Stimulated activated CD4-positive, alpha-beta T cell treated with anti-CD3 and anti-CD28 coated beads, Interleukin-4, amount 100 ng/mL, for 1 hour (primary cell): Measurements from ENCODE around the gene UBA6.
"Not testable (repeated sequence)": the region's sequence is repeated elsewhere in the genome, so short reads cannot be mapped to it uniquely, and the experiment has no call there.

Experiments
- DNase-seq: peaks from one replicate; pipeline ENCODE4 v3.0.0-alpha.2; 2020

Gene UBA6

GRCh38 chr4:67659065-67659464 is 41.9 kb downstream of the UBA6 start:
- DNase-seq, result no peak

- DNase-seq, result peak; percentile 10
Measured at GRCh38 chr4:67658302-67658701, 42.7 kb downstream of the UBA6 start.

- DNase-seq, result no peak
Measured at GRCh38 chr4:67651536-67651935, 49.4 kb downstream of the UBA6 start.

GRCh38 chr4:67638136-67638535 is 62.8 kb downstream of the UBA6 start:
- DNase-seq, result no peak

- DNase-seq, result not testable (repeated sequence)
Measured at GRCh38 chr4:67636978-67637377, 64.0 kb downstream of the UBA6 start.

GRCh38 chr4:67635331-67635730 is 65.6 kb downstream of the UBA6 start:
- DNase-seq, result no peak

GRCh38 chr4:67634741-67635140 is 66.2 kb downstream of the UBA6 start:
- DNase-seq, result no peak

GRCh38 chr4:67632492-67632891 is 68.5 kb downstream of the UBA6 start:
- no peak for DNase-seq

GRCh38 chr4:67624939-67625338 is 76.0 kb downstream of the UBA6 start:
- no peak for DNase-seq

GRCh38 chr4:67616478-67616877 is 84.5 kb downstream of the UBA6 start:
- DNase-seq, result no peak

GRCh38 chr4:67615119-67615518 is 85.8 kb downstream of the UBA6 start:
- DNase-seq, result no peak

GRCh38 chr4:67614186-67614585 is 86.8 kb downstream of the UBA6 start:
- no peak for DNase-seq

- DNase-seq, result no peak
Measured at GRCh38 chr4:67608027-67608426, 92.9 kb downstream of the UBA6 start.

GRCh38 chr4:67604749-67605148 is 96.2 kb downstream of the UBA6 start:
- no peak for DNase-seq

- no peak for DNase-seq
Measured at GRCh38 chr4:67604029-67604381, 97.0 kb downstream of the UBA6 start.

GRCh38 chr4:67603310-67604028 is 97.5 kb downstream of the UBA6 start:
- DNase-seq, result no peak

- DNase-seq, result no peak
Measured at GRCh38 chr4:67593741-67594175, 107.2 kb downstream of the UBA6 start.

- no peak for DNase-seq
Measured at GRCh38 chr4:67587156-67587555, 113.8 kb downstream of the UBA6 start.

- DNase-seq, result no peak
Measured at GRCh38 chr4:67584496-67584895, 116.5 kb downstream of the UBA6 start.

- no peak for DNase-seq
Measured at GRCh38 chr4:67581913-67582312, 119.0 kb downstream of the UBA6 start.

- no peak for DNase-seq
Measured at GRCh38 chr4:67581208-67581857, 119.6 kb downstream of the UBA6 start.

GRCh38 chr4:67580577-67580976 is 120.4 kb downstream of the UBA6 start:
- no peak for DNase-seq

GRCh38 chr4:67576538-67576937 is 124.4 kb downstream of the UBA6 start:
- DNase-seq, result no peak

GRCh38 chr4:67576059-67576466 is 124.9 kb downstream of the UBA6 start:
- no peak for DNase-seq
